K562 (cell line): ENCODE measurements around the gene ANO8. TPM values are rescaled to one million over a fixed set of nuclear protein-coding genes. Genes with fewer than 3 reads are reported as not detected.

Experiments used
- E2F5 ChIP-seq: sonication (generic); formaldehyde crosslinking; IDR thresholded peaks from 2 replicates; pipeline ENCODE4 v1.8.0; 2022; ENCODE audit warnings: mild to moderate bottlenecking, missing genetic modification reagents
- E4F1 ChIP-seq: fragments of 250-450 bp; sonication (Bioruptor Pico); IDR thresholded peaks from 2 replicates; pipeline ENCODE4 v1.5.0; 2021; ENCODE audit warnings: mild to moderate bottlenecking, borderline replicate concordance
- GABPB2 ChIP-seq: fragments of 250-450 bp; sonication (Bioruptor Pico); conservative IDR thresholded peaks from 2 replicates; pipeline ENCODE4 v1.5.1; 2021; ENCODE audit warnings: mild to moderate bottlenecking
- HMGXB4 ChIP-seq: sonication (generic); formaldehyde crosslinking; IDR thresholded peaks from 2 replicates; pipeline ENCODE4 v1.8.1; 2023; ENCODE audit warnings: mild to moderate bottlenecking, missing genetic modification reagents
- MCM5 ChIP-seq: fragments of 450-650 bp; IDR thresholded peaks from 2 replicates; pipeline ENCODE4 v1.6.1; 2016; ENCODE audit warnings: low read depth
- NBN ChIP-seq: fragments of 450-650 bp; IDR thresholded peaks from 2 replicates; pipeline ENCODE4 v1.6.1; 2016; ENCODE audit warnings: low read depth, mild to moderate bottlenecking
- NCOA6 ChIP-seq: fragments of 450-650 bp; IDR thresholded peaks from 2 replicates; pipeline ENCODE4 v1.6.1; 2017; ENCODE audit warnings: mild to moderate bottlenecking
- RREB1 ChIP-seq: fragments of 250-450 bp; sonication (Bioruptor Pico); IDR thresholded peaks from 2 replicates; pipeline ENCODE4 v1.4.0; 2020
- SAFB2 ChIP-seq: fragments of 200-400 bp; formaldehyde crosslinking; IDR thresholded peaks from 2 replicates; pipeline ENCODE4 v1.6.1; 2018; ENCODE audit warnings: borderline replicate concordance, low read length, low read depth, moderate library complexity; ENCODE audit not compliant: severe bottlenecking
- TAF7 ChIP-seq: fragments of 450-650 bp; IDR thresholded peaks from 2 replicates; pipeline ENCODE4 v1.6.1; 2016; ENCODE audit warnings: missing genetic modification characterization, missing compliant biosample characterization
- THRB ChIP-seq: fragments of 450-650 bp; formaldehyde crosslinking; conservative IDR thresholded peaks from 2 replicates; pipeline ENCODE4 v1.4.0; 2022; ENCODE audit warnings: mild to moderate bottlenecking, missing genetic modification characterization
- U2AF1 ChIP-seq: fragments of 200-400 bp; formaldehyde crosslinking; optimal IDR thresholded peaks from 2 replicates; pipeline ENCODE3; 2017; ENCODE audit warnings: mild to moderate bottlenecking, low read depth, low read length, moderate library complexity
- ZNF507 ChIP-seq: conservative IDR thresholded peaks from 2 replicates; pipeline ENCODE4 v1.6.1; 2017; ENCODE audit warnings: missing genetic modification characterization, missing compliant biosample characterization
- ZNF584 ChIP-seq: fragments of 200-800 bp; sonication (Bioruptor generic); IDR thresholded peaks from 2 replicates; pipeline ENCODE4 v1.6.1; 2016; ENCODE audit warnings: low read depth, mild to moderate bottlenecking, missing genetic modification characterization, missing compliant biosample characterization
- polyA plus RNA-seq, 8 experiments: library from polyadenylated mRNA; depleted of rRNA in 4 of 8; stranded (reverse) in 5 of 8; unstranded in 3 of 8; fragments of >200 nt; fragmentation: Nextera tagmentation in 2 of 8; fragmentation: Illumina TruSeq in 1 of 8; extraction: Ambion mirVana in 2 of 8; extraction: Trizol in 1 of 8; gene quantifications; 2 replicates each; pipeline versions ENCODE4 v1.2.1 to v1.2.3, GENCODE V29; 2011 to 2014; ENCODE audit warnings: inconsistent platforms in 1 of 8, missing spikeins in 1 of 8
- total RNA-seq, 7 experiments: library from RNA; depleted of rRNA in 6 of 7; stranded (reverse); fragments of >200 nt in 6 of 7; fragmentation: Illumina TruSeq in 2 of 7; extraction: Trizol in 2 of 7; gene quantifications; 2 replicates each; pipeline versions ENCODE4 v1.2.1 to v1.2.3, GENCODE V29; 2011 to 2021; ENCODE audit warnings: low replicate concordance in 1 of 7

Gene ANO8
- total and polyA plus RNA-seq, 9 of the 15 experiments (the other 6 are each of a cell fraction or from before 2014, with no cell fraction given), result 0.07 to 7.6 (median 2.3) TPM; not detected in 1

GRCh38 chr19:17282488-17283125 is 52.0 kb downstream of the ANO8 start (continued):
- TF ChIP-seq MCM5, result no peak
- no peak for TF ChIP-seq E2F5 (CRISPR knock-in tag)
- TF ChIP-seq SAFB2, result no peak
- no peak for TF ChIP-seq U2AF1
- TF ChIP-seq THRB (CRISPR knock-in tag), result 0 out of 2 replicates have a peak, but pooled peaks have one; percentile 21
- no peak for TF ChIP-seq ZNF507 (tag)
- peak; percentile 82 for TF ChIP-seq HMGXB4 (CRISPR knock-in tag)
- TF ChIP-seq GABPB2 (CRISPR knock-in tag), result no peak
- TF ChIP-seq ZNF584 (CRISPR knock-in tag), result no peak
- no peak for TF ChIP-seq E4F1 (CRISPR knock-in tag)
- TF ChIP-seq TAF7 (tag), result no peak
- TF ChIP-seq NBN, result no peak
- TF ChIP-seq RREB1, result no peak; the same call in 1 of the 2 replicates
- no peak for TF ChIP-seq NCOA6
